AG04449 (cell line): ENCODE measurements around the gene PNPLA3.
A peak's percentile ranks its signal among the peaks of the same experiment; 100 is the strongest.

ENCODE experiments used
- CTCF ChIA-PET: fragments of 350-600 bp; formaldehyde crosslinking; extraction: SDS; loops from one replicate; lab custom pipeline; 2021; ENCODE audit warnings: antibody characterized with exemption; lab: Yijun Ruan, JAX
- POLR2A ChIA-PET: fragments of 400-600, 350-600 bp; formaldehyde crosslinking; extraction: SDS; loops from one replicate; lab custom pipeline; 2020; ENCODE audit warnings: antibody characterized with exemption, inconsistent platforms; lab: Yijun Ruan, JAX
- DNase-seq: peaks from one replicate; pipeline ENCODE4 v3.0.0-alpha.2; 2010; ENCODE audit warnings: low read depth, low spot score
- H3K4me3 ChIP-seq: 2 replicates; pipeline ENCODE4 v1.5.1; 2011; ENCODE audit warnings: low read depth, mild to moderate bottlenecking, control low read depth, low read length
- TF ChIP-seq, protein P1 (sequence below): IDR thresholded peaks from one replicate; pipeline ENCODE4 v1.5.1; 2011; ENCODE audit warnings: mild to moderate bottlenecking, moderate library complexity, low read length, control low read depth, inconsistent platforms; ENCODE audit not compliant: insufficient read depth; ENCODE audit errors: missing control alignments

PNPLA3 gene, protein sequence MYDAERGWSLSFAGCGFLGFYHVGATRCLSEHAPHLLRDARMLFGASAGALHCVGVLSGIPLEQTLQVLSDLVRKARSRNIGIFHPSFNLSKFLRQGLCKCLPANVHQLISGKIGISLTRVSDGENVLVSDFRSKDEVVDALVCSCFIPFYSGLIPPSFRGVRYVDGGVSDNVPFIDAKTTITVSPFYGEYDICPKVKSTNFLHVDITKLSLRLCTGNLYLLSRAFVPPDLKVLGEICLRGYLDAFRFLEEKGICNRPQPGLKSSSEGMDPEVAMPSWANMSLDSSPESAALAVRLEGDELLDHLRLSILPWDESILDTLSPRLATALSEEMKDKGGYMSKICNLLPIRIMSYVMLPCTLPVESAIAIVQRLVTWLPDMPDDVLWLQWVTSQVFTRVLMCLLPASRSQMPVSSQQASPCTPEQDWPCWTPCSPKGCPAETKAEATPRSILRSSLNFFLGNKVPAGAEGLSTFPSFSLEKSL

GRCh38 chr22:43923631-43924464 is at the start of gene PNPLA3:
TSS of gene PNPLA3 (plus strand) at chr22:43923805. CDS start at chr22:43923912, 107 bp downstream.
- ChIA-PET CTCF (interaction anchor here (0.6 to 1.1 kb wide), 6 partner anchors 9 to 70 kb away, joined by 3 to 5 read pairs (median 4); no protein-coding TSS in a partner anchor), POLR2A (no interaction called here)
- H3K4me3 ChIP-seq: peak within 1 kb of the TSS; percentile 64
- TF ChIP-seq, protein P1, sequence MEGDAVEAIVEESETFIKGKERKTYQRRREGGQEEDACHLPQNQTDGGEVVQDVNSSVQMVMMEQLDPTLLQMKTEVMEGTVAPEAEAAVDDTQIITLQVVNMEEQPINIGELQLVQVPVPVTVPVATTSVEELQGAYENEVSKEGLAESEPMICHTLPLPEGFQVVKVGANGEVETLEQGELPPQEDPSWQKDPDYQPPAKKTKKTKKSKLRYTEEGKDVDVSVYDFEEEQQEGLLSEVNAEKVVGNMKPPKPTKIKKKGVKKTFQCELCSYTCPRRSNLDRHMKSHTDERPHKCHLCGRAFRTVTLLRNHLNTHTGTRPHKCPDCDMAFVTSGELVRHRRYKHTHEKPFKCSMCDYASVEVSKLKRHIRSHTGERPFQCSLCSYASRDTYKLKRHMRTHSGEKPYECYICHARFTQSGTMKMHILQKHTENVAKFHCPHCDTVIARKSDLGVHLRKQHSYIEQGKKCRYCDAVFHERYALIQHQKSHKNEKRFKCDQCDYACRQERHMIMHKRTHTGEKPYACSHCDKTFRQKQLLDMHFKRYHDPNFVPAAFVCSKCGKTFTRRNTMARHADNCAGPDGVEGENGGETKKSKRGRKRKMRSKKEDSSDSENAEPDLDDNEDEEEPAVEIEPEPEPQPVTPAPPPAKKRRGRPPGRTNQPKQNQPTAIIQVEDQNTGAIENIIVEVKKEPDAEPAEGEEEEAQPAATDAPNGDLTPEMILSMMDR: peak; percentile 35
- peak; percentile 17 for DNase-seq

DNA sequence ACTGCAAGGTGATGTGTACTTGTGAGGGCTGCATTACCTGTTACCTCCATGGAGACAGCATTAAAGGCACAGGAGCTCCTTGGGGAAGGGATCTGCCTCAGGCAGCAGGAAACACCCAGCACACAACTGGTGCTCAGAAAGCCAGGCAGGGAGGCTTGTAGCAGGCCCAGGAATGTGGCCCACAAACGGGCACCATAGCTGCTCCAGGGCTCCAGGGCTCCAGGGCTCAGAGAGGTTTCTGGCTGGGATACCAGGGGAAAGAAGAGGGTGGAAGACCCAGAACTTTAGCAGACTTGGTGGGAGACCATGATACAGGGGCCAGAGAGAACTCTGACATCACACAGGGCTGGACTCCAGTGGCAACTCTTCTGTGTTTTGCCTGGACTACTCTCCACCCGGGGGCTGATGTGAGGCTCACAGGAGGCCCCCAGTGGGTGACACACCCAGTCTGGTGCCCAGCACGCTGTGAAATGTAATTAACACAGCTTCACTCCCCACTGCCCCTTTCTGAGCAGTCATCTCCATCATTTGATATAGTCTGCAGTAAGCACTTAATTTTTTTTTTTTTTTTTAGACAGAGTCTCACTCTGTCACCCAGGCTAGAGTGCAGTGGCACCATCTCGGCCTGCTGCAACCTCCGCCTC is 46.6 kb upstream of the PNPLA3 start:
- no peak for DNase-seq
- TF ChIP-seq, protein P1: no peak
- ChIA-PET CTCF (interaction anchor here (0.9 to 2.7 kb wide), 6 partner anchors 8 to 69 kb away, joined by 3 to 23 read pairs (median 4); no protein-coding TSS in a partner anchor), POLR2A (no interaction called here)
- H3K4me3 ChIP-seq: no peak overlapping the region

- H3K4me3 ChIP-seq: no peak overlapping the region
- no peak for DNase-seq
- POLR2A ChIA-PET: no interaction called here
- CTCF ChIA-PET: interaction anchor here (1.1 to 2.7 kb wide), 3 partner anchors 10 to 67 kb away, joined by 3 to 8 read pairs (median 4); no protein-coding TSS in a partner anchor
- TF ChIP-seq, protein P1: no peak
These were observed 45.4 kb upstream of the PNPLA3 start for GRCh38 chr22:43878079-43878795.

DNA sequence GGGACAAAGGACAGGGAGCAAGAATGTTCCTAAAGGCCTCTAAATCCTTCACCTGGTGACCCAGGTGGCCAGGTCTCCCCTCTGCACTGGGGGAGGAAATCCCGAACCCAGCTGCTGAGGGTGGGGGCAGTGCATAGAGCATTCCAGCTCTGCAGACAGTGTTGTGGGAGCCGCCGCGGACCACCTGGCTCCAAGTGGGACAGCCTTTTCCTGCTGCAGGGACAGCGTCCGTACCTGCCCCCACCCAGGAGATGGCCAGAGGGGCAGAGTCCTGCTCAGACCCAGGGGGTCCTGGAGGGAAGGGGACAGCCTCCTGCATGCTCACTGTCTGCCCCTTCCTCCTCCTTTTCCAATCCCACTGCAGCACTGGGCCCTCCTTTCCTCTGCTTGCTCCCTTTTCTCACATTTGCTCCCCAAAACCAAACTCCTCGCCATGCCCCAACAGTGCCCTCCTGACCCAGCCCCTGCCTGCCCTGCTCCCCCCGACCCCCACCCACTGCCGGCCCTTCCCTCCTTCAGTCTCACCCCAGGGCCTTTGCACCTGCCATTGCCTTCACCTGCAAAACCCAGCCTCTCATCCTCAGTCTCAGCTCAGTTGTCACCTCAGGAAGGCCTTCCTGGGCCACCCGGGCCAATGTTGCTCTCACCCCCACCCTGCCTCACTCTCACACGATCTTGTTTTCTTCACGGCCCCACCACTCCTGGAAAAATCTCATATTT is 44.6 kb upstream of the PNPLA3 start:
- no peak for DNase-seq
- H3K4me3 ChIP-seq: no peak overlapping the region
- ChIA-PET CTCF (interaction anchor here (1.1 kb wide), 1 partner anchor 66 kb away, joined by 4 read pairs; no protein-coding TSS in a partner anchor), POLR2A (no interaction called here)
- TF ChIP-seq, protein P1: no peak

- ChIA-PET POLR2A (interaction anchor here (0.7 kb wide), 1 partner anchor 328 kb away, joined by 3 read pairs; no protein-coding TSS in a partner anchor), CTCF (interaction anchor here (1.1 to 1.4 kb wide), 2 partner anchors 65 to 66 kb away, joined by 4 read pairs; no protein-coding TSS in a partner anchor)
- TF ChIP-seq, protein P1: no peak
These were observed 43.6 kb upstream of the PNPLA3 start for GRCh38 chr22:43879901-43880540.

More at GRCh38 chr22:43879901-43880540, 43.6 kb upstream of the PNPLA3 start:
- no peak for DNase-seq
- H3K4me3 ChIP-seq: no peak overlapping the region
